Epithelial cell of prostate (primary cell): ENCODE measurements around the gene GRIN2D.
A peak's percentile ranks its signal among the peaks of the same experiment; 100 is the strongest.

Experiments
- DNase-seq: peaks from one replicate; pipeline ENCODE4 v3.0.0-alpha.2; 2011; ENCODE audit warnings: low read depth, low spot score
- H3K27ac ChIP-seq: fragments of 450-650 bp; 2 replicates; pipeline ENCODE4 v1.5.1; 2017; ENCODE audit warnings: mild to moderate bottlenecking

The GRIN2D gene

DNA sequence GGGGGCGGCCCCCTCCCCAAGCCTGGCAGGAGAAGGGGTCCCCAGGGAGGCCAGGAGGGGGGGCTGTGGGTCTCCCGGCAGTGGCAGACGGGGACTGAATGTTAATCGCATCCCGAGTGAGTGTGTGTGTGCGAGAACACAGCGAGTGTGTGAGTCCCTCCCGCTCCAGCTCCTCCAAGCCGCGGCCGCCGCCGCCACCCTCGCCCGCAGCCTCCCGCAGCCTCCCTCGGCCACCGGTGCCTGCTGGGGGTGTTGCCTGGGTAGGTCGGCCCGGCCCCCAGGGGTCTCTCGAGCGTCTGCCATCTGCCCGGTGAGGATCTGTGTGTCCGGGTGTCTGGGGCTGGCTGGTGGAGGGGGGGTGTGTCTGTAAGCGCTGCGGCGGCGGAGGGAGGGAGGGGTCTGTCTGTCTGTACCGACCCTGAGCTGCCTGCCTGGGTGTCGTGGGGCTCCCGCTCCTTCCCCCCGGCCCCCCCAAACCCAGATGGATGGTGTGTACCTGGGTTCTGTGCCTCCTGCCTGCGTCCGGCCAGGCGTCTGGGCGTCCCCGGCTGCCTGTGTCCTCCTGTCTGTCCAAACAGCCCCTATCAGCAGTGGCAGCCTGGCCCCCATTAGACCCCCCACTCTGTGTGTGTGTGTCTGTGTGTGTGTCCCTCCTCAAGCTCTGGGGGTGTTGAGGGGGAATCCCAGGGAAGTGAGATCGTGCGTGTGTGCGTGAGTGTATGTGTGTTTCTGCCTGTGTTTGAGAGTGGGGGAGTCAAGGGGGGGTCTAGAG is at the start of gene GRIN2D:
Gene GRIN2D (plus strand): TSS at position 110 of the 772 bp plus-strand sequence. CDS start 4,725 bp downstream, outside the sequence.
- DNase-seq, result no peak
- H3K27ac ChIP-seq, result no peak within 1 kb of the TSS

DNA sequence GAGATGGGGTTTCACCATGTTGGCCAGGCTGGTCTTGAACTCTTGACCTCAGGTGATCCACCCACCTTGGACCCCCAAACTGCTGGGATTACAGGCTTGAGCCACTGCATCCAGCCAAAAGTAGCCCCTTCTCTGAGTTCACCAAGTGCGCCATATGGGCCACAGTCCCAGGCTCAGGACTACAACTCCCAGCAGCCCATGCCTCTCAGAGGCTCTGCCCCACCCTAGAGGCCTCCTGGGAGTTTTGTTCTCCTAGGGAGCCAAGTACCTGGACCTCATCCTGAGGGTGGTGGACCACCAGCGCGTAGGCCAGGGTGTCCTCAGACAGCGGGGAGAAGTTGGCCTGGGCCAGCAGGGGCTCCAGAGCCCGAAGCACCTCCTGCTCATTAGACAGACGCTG is 48.6 kb upstream of the GRIN2D start:
- no peak for DNase-seq
- no peak overlapping the region for H3K27ac ChIP-seq

DNA sequence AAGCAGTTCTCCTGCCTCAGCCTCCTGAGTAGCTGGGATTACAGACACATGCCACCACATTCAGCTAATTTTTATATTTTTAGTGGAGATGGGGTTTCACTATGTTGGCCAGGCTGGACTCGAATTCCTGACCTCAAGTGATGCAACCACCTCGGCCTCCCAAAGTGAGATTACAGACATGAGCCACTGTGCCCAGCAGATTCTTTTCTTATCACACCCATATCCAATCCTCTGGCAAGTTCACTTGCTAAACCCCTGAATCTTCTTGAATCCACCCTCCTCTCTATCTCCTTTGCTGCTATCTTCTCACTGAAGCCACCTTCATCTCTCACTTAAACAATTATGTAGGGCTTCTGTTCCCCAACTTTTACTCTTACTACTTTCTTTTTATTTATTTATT is 47.3 kb upstream of the GRIN2D start:
- DNase-seq, result no peak
- H3K27ac ChIP-seq, result no peak overlapping the region

DNA sequence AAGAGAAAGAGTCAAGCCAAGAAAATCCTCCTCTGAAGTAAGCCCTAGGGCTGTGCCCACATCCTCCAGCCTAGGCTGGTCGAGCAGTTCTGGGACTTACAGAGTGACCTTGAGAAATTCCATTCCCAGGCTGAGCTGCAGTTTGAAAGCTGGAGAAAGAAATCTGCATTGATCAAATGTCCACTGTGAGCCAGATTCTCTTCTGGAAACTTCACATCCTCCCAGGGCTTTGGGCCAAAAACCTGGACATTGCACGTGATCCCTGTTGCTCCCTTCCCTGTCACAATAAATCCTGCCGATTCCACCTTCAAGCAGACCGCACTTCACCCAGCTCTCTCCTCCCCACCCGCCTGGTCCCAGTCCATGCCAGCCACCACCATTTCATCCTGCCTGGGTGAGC is 45.4 kb upstream of the GRIN2D start:
- no peak for DNase-seq
- no peak overlapping the region for H3K27ac ChIP-seq

DNA sequence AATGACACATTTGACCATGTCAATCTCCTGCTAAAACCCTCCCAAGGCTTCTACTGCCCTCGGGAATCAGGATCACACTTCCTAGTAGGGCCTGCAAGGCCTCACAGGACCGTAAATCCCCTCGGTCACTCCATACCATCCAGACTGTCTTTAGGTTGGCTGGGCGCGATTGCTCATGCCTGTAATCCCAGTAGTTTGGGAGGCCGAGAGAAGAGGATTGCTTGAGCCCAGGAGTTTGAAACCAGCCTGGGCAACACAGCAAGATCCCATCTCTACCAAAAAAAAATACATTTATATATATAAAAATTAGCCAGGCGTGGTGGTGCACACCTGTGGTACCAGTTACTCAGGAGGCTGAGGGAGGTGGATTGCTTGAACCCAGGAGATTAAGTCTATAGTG is 44.7 kb upstream of the GRIN2D start:
- no peak overlapping the region for H3K27ac ChIP-seq
- no peak for DNase-seq

DNA sequence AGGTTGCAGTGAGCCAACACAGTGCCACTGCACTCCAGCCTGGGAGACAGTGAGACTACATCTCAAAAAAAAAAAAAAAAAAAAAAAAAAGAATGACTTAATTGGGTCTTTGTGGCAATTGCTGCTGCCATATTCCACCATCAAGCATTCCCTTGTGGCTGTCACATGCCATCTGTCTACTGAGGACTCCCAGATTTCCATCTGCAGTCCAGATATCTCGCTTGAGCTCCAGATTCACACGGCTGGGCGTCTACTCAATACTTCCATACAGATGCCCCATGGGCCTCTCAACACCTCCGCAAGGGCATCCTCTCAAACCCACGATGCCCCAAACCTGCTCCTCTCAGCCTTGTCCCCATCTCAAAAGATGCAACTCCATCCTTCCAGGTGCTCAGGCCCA is 42.6 kb upstream of the GRIN2D start:
- DNase-seq, result no peak
- H3K27ac ChIP-seq, result no peak overlapping the region

DNA sequence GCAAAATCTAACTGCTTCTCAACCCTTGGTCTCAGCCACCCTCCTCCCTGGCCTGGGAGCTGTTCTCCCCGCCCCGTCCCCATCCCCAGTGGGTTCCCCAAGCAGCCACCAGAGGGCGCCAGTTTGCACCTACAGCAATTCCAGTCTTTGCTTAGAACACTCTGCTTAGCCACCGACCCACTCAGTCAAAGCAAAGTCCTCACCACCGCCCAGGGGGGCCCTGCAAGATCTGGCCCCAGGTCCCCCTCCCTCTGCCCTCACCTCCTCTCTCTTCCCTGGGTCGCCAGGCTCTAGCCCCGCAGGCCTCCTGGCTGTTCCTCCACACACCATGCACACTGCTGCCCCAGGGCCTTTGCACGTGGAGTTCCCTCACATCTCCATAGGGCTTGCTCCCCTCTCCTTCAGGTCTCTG is 42.1 kb upstream of the GRIN2D start:
- no peak for DNase-seq

DNA sequence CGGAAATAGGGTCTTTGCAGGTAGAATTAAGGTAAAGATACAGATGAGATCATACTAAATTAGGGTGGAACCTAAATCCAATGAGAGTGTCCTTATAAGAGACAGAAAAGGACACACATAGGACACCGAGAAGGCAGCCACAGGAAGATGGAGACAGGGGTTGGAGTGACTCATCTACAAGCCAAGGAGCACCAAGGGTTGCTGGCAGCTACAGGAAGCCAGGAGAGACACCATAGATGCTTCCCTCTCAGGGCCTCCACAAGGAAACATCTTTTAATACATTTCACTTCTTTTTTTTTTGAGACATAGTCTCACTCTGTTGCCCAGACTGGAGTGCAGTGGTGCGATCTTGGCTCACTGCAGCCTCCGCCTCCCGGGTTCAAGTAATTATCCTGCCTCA is 39.8 kb upstream of the GRIN2D start:
- no peak for DNase-seq

More for the DNA sequence above, 42.1 kb upstream of the GRIN2D start:
- H3K27ac ChIP-seq, result no peak overlapping the region

DNA sequence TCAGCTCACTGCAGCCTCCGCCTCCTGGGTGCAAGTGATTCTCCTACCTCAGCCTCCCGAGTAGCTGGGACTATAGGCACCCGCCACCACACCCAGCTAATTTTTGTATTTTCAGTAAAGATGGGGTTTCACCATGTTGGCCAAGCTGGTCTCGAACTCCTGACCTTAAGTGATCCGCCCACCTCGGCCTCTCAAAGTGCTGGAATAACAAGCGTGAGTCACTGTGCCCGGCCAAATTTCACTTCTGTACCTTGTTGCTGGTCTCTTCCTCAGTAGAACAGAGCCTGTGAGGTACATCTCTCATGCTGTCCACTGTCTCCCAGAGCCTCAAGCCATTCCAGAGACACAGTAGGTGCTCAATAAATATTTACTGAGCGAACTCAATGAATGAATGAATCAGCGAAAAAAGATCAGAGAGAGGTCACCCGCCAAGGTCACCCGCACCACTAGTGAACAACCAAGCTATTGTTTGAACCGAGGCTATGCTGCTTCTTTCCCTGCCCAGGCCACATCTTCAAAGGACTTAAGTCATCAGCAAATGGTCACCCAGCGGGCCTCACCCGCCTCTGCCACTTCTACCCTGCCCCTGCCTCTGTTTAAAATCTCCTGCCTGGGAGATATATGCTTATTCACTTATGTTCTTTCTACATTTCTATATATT is 39.0 kb upstream of the GRIN2D start:
- no peak for DNase-seq
- no peak overlapping the region for H3K27ac ChIP-seq

More for the DNA sequence above, 39.8 kb upstream of the GRIN2D start:
- H3K27ac ChIP-seq, result no peak overlapping the region

DNA sequence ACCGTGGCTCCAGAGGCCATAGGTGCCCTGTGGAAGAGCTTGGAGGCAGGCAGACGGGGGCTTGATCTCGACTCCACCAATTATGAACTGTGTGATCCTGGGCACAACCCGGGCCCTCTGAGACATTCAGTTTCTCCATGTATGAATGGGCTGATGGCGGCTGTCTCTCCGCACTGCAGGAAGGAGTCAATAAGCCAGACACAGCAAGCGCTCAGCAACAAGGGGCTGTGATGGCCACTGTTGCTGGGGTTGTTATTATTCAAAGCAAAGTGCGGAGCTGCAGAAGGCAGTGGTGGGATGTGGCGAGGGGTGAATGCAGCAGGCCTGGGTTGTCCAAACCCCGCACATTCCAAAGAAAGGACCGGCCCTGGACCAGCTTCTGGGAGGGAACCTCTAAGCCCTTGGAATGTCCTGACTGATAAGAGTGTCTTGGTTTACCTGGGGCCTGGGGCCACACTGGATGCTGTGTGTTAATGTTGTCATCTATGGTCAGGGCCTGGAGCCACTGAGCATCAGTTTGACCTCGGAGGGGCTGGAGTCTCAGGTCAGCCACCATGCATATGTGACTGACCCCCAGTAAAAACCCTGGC is 38.0 kb upstream of the GRIN2D start:
- DNase-seq, result no peak
- no peak overlapping the region for H3K27ac ChIP-seq

DNA sequence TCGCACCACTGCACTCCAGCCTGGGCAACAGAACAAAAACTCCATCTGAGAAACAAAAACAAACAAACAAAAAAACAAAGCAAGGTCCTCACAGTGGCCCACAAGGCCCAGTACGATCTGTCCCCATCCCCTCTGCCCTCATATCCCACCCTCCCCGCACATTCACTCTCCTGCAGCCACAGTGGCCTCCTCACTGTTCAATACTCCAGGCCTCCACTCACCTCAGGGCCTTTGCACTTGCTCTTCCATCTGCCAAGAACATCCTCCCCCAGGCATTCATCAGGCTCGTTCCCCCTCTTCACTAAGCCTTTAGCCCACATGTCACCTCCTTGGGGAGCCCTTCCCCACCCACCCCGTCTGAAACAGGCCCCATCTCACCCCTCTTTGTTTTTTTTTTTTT is 34.3 kb upstream of the GRIN2D start:
- H3K27ac ChIP-seq, result no peak overlapping the region
- DNase-seq, result no peak

DNA sequence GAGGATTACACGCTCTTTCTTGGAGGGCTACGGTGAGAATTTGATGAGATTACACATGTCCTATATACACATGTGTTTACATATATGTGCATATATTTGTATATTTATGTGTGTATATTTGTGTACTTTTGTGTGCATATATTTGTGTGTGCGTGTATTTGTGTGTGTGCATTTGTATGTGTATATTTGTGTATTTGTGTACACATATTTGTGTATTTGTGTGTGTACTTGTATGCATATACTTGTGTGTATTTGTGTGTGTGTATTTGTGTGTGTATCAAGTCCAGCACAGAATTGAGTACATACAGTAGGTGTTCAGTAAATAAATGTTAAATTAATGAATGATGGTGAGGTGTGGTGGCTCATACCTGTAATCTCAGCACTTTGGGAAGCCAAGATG is 31.6 kb upstream of the GRIN2D start:
- H3K27ac ChIP-seq, result no peak overlapping the region
- DNase-seq, result no peak

DNA sequence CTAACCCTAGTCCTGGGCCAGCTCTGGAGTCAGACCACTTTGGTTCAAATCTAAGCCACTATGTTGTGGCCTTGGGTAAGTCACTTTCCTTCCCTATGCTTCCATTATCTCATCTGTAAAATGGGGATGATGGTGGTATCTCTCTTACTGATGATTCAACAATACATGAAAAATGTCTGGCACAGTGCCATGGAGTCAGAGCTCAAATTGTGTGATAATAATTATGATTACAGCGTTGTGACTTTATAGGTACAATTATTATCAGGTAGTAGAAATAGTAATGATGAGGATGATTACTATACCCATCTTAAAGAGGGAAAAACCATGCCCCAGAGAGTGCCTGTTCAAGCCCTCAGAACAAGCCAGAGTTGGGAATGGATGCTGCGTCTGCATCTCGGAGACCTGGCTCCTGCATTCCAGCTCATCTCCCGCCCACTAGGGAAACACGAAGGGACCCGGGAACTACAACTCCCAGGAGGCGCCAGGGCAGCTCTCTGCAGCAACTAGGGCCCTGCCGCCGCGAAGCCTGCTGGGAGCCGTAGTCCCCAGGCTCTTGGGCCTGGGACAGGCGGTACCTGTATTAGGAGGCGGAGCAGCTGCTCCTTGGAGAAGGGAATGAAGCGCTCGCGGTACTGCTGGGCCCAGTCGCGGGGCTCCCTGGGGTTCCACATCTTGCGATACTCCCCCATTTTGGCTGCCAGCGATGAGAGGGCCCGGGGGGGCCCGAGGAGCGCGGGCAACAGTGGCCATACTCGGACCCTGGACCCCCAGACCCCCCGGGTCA is 30.6 kb upstream of the GRIN2D start:
- H3K27ac ChIP-seq, result peak overlapping the region; percentile 51
- peak; percentile 85 for DNase-seq

DNA sequence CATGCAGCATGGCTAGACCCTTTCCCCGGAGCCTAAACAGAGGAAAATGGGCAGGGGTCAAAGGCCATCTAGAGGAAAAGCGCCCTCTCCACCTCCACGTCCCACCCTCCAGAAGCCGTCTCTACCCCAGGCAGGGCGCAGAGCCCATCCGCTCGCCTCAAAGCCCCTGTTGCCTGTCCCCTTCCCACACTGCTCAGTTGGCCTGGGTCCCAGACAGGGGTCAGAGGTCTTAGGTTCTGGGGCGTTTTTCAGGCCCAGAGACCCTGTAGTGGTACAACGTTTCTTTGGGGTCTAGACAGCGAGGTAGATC is 30.0 kb upstream of the GRIN2D start:
- peak overlapping the region; percentile 51 for H3K27ac ChIP-seq
- no peak for DNase-seq

DNA sequence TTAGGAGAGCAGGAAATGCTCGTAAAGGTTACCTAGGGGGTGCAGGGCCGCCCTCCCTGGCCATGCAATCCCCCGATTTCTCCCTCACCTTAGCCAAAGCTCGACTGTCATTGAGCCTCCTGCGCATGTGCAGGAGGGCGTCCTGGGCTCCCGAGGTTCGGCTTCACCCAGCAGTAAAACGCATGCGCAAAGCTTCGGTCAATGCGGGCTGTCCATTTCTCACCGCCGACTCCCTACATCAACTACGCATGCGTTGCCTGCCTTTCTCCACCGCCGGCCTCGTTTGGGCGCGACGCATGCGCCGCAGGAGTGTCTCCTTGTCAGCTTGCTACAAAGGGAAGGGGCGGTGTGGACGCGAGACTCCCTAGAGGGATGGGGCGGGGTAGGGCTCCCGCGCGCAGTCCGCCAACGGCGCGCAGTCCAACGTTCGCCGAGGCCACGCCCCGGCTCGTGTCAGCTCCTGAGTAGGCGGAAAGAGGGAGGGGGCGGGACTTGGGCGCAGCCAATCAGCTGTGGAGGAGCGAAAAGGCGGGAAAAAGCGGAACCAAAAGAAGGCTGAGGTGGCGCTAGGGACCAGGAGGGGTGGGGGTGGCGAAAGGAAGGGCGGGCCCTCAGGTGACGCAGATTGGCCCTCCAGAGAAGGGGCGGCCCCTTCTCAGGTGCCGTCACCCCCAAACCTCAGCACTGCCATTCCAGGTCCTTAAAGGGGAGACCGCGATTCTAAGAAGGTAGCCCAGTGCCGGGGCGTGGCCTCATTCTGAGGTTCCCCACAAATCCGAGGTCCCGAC is 29.5 kb upstream of the GRIN2D start, which contains the start of the genes SYNGR4 and TMEM143:
Gene SYNGR4 (plus strand): TSS at position 558 of the 788 bp plus-strand sequence. CDS start 1,476 bp downstream, outside the sequence.
Gene TMEM143 (minus strand): TSS at position 131 of the 788 bp plus-strand sequence. CDS start 20 bp downstream, at position 111.
- H3K27ac ChIP-seq, result peak within 1 kb of the TSS; percentile 51
- peak; percentile 94 for DNase-seq

DNA sequence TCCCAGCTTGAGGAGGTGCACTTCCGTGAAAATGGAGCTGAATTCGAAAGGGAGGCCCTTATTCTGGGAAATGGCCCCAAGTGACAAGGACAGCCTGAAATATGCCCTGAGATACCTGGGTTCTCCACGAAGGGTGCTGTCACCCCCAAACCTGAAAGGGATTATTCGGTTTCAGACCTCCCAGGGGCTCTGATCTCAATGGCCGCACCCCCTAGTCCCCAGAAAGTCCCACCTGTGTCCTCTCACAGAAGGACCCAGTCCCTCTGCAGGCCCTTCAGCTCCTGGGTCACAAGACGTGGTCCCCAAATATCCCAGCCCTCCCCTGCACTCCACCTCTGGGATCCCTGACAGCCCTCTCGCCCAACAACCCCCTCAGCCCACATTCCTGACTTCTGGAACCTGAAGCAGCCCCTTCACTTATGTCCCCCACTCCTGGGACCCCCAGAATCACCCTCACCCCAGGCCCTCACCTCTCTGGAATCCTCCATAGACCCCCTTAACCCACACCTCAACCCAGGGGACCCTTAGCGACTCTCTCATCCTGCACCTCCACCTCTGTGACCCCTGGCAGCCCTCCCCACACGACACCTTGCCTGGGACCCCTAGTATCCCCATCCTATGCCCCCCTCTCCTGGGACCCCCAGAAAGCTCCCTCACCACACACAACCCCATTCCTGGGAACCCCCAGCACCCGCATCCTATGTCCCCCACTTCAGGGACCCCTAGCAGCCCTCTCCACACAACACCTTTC is 28.7 kb upstream of the GRIN2D start:
- DNase-seq, result no peak
- no peak overlapping the region for H3K27ac ChIP-seq

DNA sequence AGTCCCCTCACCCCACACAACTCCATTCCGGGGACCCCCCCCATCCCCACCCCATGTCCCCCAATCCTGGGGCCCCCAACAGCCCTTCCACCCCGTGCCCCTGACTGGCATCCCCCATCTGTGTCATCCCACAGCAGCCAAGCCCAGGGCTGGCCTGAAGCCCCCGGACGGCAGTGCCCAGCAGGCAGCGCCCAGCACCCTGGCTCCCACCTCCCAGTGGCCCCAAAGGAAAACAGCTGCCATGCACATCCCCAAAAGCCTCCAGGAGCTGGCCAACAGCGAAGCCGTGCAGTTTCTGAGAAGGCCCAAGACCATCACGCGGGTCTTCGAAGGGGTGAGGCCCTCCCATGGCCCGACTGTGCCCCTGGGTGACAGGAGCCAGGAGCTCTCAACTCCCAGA is 27.9 kb upstream of the GRIN2D start:
- no peak overlapping the region for H3K27ac ChIP-seq
- DNase-seq, result no peak

DNA sequence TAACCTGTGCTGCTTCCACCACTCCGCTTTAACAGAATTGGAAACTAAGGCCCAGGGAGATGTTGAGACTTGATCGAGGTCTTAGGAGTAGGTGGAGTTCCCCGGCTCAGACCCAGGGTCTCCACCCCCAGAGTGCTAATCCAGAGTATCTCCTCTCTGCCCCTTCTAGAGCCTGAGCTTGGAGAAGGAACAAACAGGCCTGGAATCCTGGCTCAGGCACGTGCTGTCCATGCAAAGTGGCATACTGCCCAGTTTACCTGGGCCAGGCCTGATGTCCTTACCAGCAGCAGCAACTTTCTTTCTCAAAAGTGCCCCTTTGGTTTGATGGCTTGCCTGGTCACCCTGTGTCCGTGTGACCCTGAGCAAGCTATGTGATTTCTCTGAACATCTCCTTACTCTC is 25.6 kb upstream of the GRIN2D start:
- no peak overlapping the region for H3K27ac ChIP-seq
- no peak for DNase-seq

DNA sequence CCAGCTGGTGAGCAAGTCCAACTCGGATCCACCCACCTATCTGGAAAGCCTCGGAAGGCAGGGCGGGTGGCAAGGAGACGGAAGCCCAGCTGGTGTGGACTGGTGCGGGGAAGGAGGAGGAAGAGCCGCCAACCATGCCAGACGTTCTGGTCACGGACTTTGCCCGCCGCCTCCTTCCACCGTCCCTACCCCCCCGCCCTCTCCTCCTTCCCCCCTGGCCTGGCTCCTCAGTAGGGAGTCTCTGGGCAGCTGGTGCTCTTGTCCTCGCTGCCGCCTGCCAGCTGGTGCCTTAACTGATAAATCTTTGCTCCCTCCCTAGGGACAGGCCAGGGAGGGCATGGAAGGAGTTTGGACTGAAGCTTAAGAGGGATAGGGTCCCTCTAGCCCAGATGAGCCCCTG is 24.5 kb upstream of the GRIN2D start:
- H3K27ac ChIP-seq, result no peak overlapping the region
- no peak for DNase-seq
